GM12878 (cell line): Measurements from ENCODE around the gene FSHR. TPM values are rescaled to one million over a fixed set of nuclear protein-coding genes. Genes with fewer than 3 reads are reported as not detected.

ENCODE experiments used
- ATAC-seq: fragments of 200-7000 bp; cut with Tn5 transposase; 3 replicates; pipeline ENCODE4 v1.9.1; 2020; ENCODE audit warnings: mild to moderate bottlenecking, moderate library complexity
- BruUV-seq: library from RNA; stranded (reverse); fragments of 400-500 nt; replicated peaks from 2 replicates; lab custom pipeline; 2021; lab: Mats Ljungman, UMichigan
- CTCF ChIA-PET: fragments of 300-600 bp; sonication (Branson Sonifier 250); formaldehyde crosslinking; extraction: SDS; loops from one replicate; lab custom pipeline; 2021; ENCODE audit warnings: inconsistent platforms; lab: Yijun Ruan, JAX
- POLR2A ChIA-PET: fragments of 350-600 bp; formaldehyde crosslinking; extraction: SDS; loops from one replicate; lab custom pipeline; 2021; ENCODE audit warnings: inconsistent platforms; lab: Charles Lee
- RAD21 ChIA-PET: fragments of 300-600 bp; sonication (Branson Sonifier 250); formaldehyde crosslinking; loops from one replicate; lab custom pipeline; 2023; ENCODE audit warnings: antibody characterized with exemption; ENCODE audit not compliant: unreplicated experiment; lab: Charles Lee
- SMC1A ChIA-PET: fragments of 300-600 bp; sonication (Branson Sonifier 250); formaldehyde crosslinking; loops from one replicate; lab custom pipeline; 2023; ENCODE audit not compliant: unreplicated experiment, uncharacterized antibody; lab: Charles Lee
- DNase-seq: peaks from one replicate; pipeline ENCODE4 v3.0.0-alpha.2; 2011; ENCODE audit warnings: low read depth, low spot score
- FAIRE-seq: peaks from 3 replicates; lab custom pipeline; 2011; peaks lifted over from hg19 to GRCh38; lab: Jason Lieb, UNC
- H2AFZ ChIP-seq: 2 replicates; pipeline ENCODE4 v1.6.0; 2011; ENCODE audit warnings: low read depth, low read length, control low read depth; ENCODE audit not compliant: control insufficient read depth
- H3K27ac ChIP-seq: 2 replicates; pipeline ENCODE4 v1.5.1; 2011; ENCODE audit warnings: control low read depth; ENCODE audit not compliant: control insufficient read depth, insufficient read depth
- H3K27me3 ChIP-seq, 2 experiments: replicated peaks in 1 of 2; 2 replicates each; pipeline versions ENCODE4 v1.6.0 to v1.6.1; 2011; ENCODE audit warnings: low read length in 1 of 2; ENCODE audit not compliant: control insufficient read depth in 2 of 2, insufficient read depth in 2 of 2
- H3K36me3 ChIP-seq, 2 experiments: 2 replicates each; pipeline ENCODE4 v1.5.1; 2011; ENCODE audit warnings: low read length in 1 of 2; ENCODE audit not compliant: control insufficient read depth in 2 of 2, insufficient read depth in 2 of 2
- H3K4me1 ChIP-seq: 2 replicates; pipeline ENCODE4 v1.6.1; 2011; ENCODE audit warnings: mild to moderate bottlenecking, low read length, moderate library complexity, mixed read lengths; ENCODE audit not compliant: control insufficient read depth, insufficient read depth
- H3K4me2 ChIP-seq: 2 replicates; pipeline ENCODE4 v1.6.0; 2011; ENCODE audit warnings: control low read depth; ENCODE audit not compliant: control insufficient read depth, insufficient read depth
- H3K4me3 ChIP-seq: fragments of 200-600 bp; sonication (generic); 2 replicates; pipeline ENCODE4 v1.5.1; 2016
- H3K79me2 ChIP-seq: 2 replicates; pipeline ENCODE4 v1.6.0; 2011; ENCODE audit warnings: low read length; ENCODE audit not compliant: control insufficient read depth, insufficient read depth
- H3K9ac ChIP-seq: 2 replicates; pipeline ENCODE4 v1.8.0; 2011; ENCODE audit warnings: low read length, control low read depth, mixed read lengths; ENCODE audit not compliant: control insufficient read depth, insufficient read depth
- H3K9me3 ChIP-seq: replicated peaks from 3 replicates; pipeline ENCODE4 v1.5.1; 2011; ENCODE audit warnings: mild to moderate bottlenecking, low read length; ENCODE audit not compliant: control insufficient read depth, insufficient read depth
- H4K20me1 ChIP-seq: 2 replicates; pipeline ENCODE4 v1.6.0; 2011; ENCODE audit not compliant: control insufficient read depth, insufficient read depth
- BCL11A ChIP-seq: IDR thresholded peaks from 2 replicates; pipeline ENCODE4 v1.6.1; 2011; ENCODE audit warnings: low read depth, low read length
- E2F8 ChIP-seq: fragments of 450-650 bp; IDR thresholded peaks from 2 replicates; pipeline ENCODE4 v1.6.1; 2018; ENCODE audit warnings: mild to moderate bottlenecking, low read depth, moderate library complexity; ENCODE audit not compliant: partially characterized antibody
- E4F1 ChIP-seq: fragments of 450-650 bp; IDR thresholded peaks from 2 replicates; pipeline ENCODE4 v1.6.1; 2018; ENCODE audit warnings: borderline replicate concordance, mild to moderate bottlenecking; ENCODE audit not compliant: partially characterized antibody
- USF2 ChIP-seq: IDR thresholded peaks from 2 replicates; pipeline ENCODE4 v1.6.1; 2011; ENCODE audit warnings: low read depth, low read length, improper control_type of control experiment, borderline replicate concordance
- ZNF687 ChIP-seq: fragments of 450-650 bp; IDR thresholded peaks from 2 replicates; pipeline ENCODE4 v1.6.1; 2017; ENCODE audit warnings: mild to moderate bottlenecking, moderate library complexity
- WGBS: methylation state at CpG from one replicate; pipeline ENCODE4 v1.1.6; 2016; ENCODE audit warnings: low lambda C conversion rate; ENCODE audit not compliant: insufficient replicate concordance, insufficient coverage; ENCODE audit errors: missing lambda C conversion rate; 5-methylcytosine and 5-hydroxymethylcytosine counted together
- in situ Hi-C: fragments of 300-500 bp; cut with MboI; formaldehyde crosslinking; loops from 9 replicates; pipeline ENCODE4 v1.14.3; 2018; ENCODE audit warnings: mixed read lengths
- intact Hi-C: fragments of 100-400 bp; cut with micrococcal nuclease; formaldehyde crosslinking; loops from one replicate; pipeline ENCODE4 v1.14.2; 2022; ENCODE audit not compliant: unreplicated experiment
- polyA plus RNA-seq, 11 experiments: library from polyadenylated mRNA; depleted of rRNA in 4 of 11; unstranded in 6 of 11; stranded (reverse) in 5 of 11; fragments of >200 nt; fragmentation: Nextera tagmentation in 4 of 11; fragmentation: Illumina TruSeq in 1 of 11; extraction: Ambion mirVana in 4 of 11; extraction: Trizol in 1 of 11; gene quantifications; 1 replicate in 1 of 11; 2 replicates in 10 of 11; pipeline versions ENCODE4 v1.2.1 to v1.2.3, GENCODE V29; 2011 to 2016; ENCODE audit warnings: inconsistent platforms in 2 of 11, missing spikeins in 2 of 11, low read depth in 1 of 11
- total RNA-seq, 4 experiments: library from RNA; depleted of rRNA in 3 of 4; stranded (reverse); fragments of >200 nt in 3 of 4; fragmentation: Illumina TruSeq in 1 of 4; extraction: Trizol in 1 of 4; gene quantifications; 2 replicates each; pipeline versions ENCODE4 v1.2.1 to v1.2.3, GENCODE V29; 2013 to 2021

Gene FSHR
- total and polyA plus RNA-seq, 10 of the 15 experiments (the other 5 are each of a cell fraction or from before 2014, with no cell fraction given) = not detected

- FAIRE-seq = no peak
- CTCF ChIA-PET = no interaction called here
- BruUV-seq = no TSS peak
These were observed 189.1 kb downstream of the FSHR start for GRCh38 chr2:48965204-48965603.

More at GRCh38 chr2:48965204-48965603, 189.1 kb downstream of the FSHR start:
- intact Hi-C loops (no loop called here), in situ Hi-C loops (no loop called here)
- no peak overlapping the region for H3K27ac ChIP-seq
- H3K4me1 ChIP-seq = no peaks in the 10 kb centered on the region
- no peak for TF ChIP-seq E2F8
- TF ChIP-seq ZNF687 = no peak
- TF ChIP-seq BCL11A = no peak
- TF ChIP-seq USF2 = no peak
- no peak for TF ChIP-seq E4F1
- H2AFZ ChIP-seq = no peak overlapping the region
- ChIA-PET POLR2A (no interaction called here), SMC1A (no interaction called here), RAD21 (no interaction called here)
- WGBS = 13% methylated on average over 1 of the region's 1 CpG
- no peaks in the 10 kb centered on the region; a peak in 1 of 4 replicates for H3K27me3 ChIP-seq
- no peaks in the 10 kb centered on the region for H4K20me1 ChIP-seq
- H3K79me2 ChIP-seq = no peaks in the 10 kb centered on the region
- ATAC-seq = no peak
- no peaks in the 10 kb centered on the region for H3K36me3 ChIP-seq
- DNase-seq = no peak
- H3K4me3 ChIP-seq = no peak overlapping the region
- H3K9me3 ChIP-seq = no peaks in the 10 kb centered on the region
- H3K4me2 ChIP-seq = no peak overlapping the region
- no peak overlapping the region for H3K9ac ChIP-seq
